OCI-LY1 (cell line): ENCODE data around the gene CIPC.

Source experiments
- H2AFZ ChIP-seq: fragments of 200-600 bp; sonication (generic), shearing (Covaris generic); 2 replicates; pipeline ENCODE4 v1.6.0; 2014; ENCODE audit warnings: antibody characterized with exemption, mild to moderate bottlenecking, low read length
- H3F3A ChIP-seq: fragments of 200-600 bp; sonication (generic), shearing (Covaris generic); 2 replicates; pipeline ENCODE4 v1.6.0; 2014; ENCODE audit warnings: mild to moderate bottlenecking, antibody characterized with exemption, low read length, moderate library complexity; ENCODE audit not compliant: insufficient read depth
- H3K27ac ChIP-seq: fragments of 200-600 bp; sonication (generic); 2 replicates; pipeline ENCODE4 v1.5.1; 2014; ENCODE audit warnings: low read length, mixed run types, mild to moderate bottlenecking, low read depth; ENCODE audit not compliant: poor library complexity, severe bottlenecking
- H3K27me3 ChIP-seq: fragments of 200-600 bp; sonication (generic); 2 replicates; pipeline ENCODE4 v1.6.0; 2014; ENCODE audit warnings: antibody characterized with exemption, mild to moderate bottlenecking, low read length, moderate library complexity; ENCODE audit not compliant: insufficient read depth
- H3K36me3 ChIP-seq: fragments of 200-600 bp; sonication (generic); 2 replicates; pipeline ENCODE4 v1.6.1; 2014; ENCODE audit warnings: mild to moderate bottlenecking, antibody characterized with exemption, low read length, moderate library complexity, mixed read lengths; ENCODE audit not compliant: insufficient read depth
- H3K4me1 ChIP-seq: fragments of 200-600 bp; sonication (generic); 2 replicates; pipeline ENCODE4 v1.5.1; 2014; ENCODE audit warnings: mild to moderate bottlenecking, low read length, moderate library complexity; ENCODE audit not compliant: insufficient read depth, severe bottlenecking
- H3K4me2 ChIP-seq: fragments of 200-600 bp; sonication (generic), shearing (Covaris generic); 2 replicates; pipeline ENCODE4 v1.6.1; 2014; ENCODE audit warnings: low read length
- H3K4me3 ChIP-seq: fragments of 200-600 bp; sonication (generic); 2 replicates; pipeline ENCODE4 v1.5.1; 2014; ENCODE audit warnings: low read length, low read depth, mild to moderate bottlenecking, mixed read lengths; ENCODE audit not compliant: poor library complexity, severe bottlenecking
- H3K79me2 ChIP-seq: fragments of 200-600 bp; shearing (Covaris generic); 2 replicates; pipeline ENCODE4 v1.6.1; 2016; ENCODE audit warnings: mixed run types, low read length, mixed read lengths; ENCODE audit not compliant: insufficient read depth
- H3K9ac ChIP-seq: fragments of 200-600 bp; sonication (generic), shearing (Covaris generic); 2 replicates; pipeline ENCODE4 v1.6.1; 2014; ENCODE audit warnings: mild to moderate bottlenecking, low read length, mixed read lengths
- H3K9me2 ChIP-seq: fragments of 200-600 bp; sonication (generic), shearing (Covaris generic); 2 replicates; pipeline ENCODE4 v1.6.1; 2014; ENCODE audit warnings: low read depth, mild to moderate bottlenecking, low read length, mixed read lengths
- H3K9me3 ChIP-seq: fragments of 200-600 bp; shearing (Covaris generic); 2 replicates; pipeline ENCODE4 v1.6.1; 2014; ENCODE audit warnings: low read length, mixed read lengths
- H4K20me1 ChIP-seq: fragments of 200-600 bp; sonication (generic), shearing (Covaris generic); 2 replicates; pipeline ENCODE4 v1.6.0; 2016; ENCODE audit warnings: mild to moderate bottlenecking, low read length; ENCODE audit not compliant: insufficient read depth
- EZH2 ChIP-seq: fragments of 200-600 bp; sonication (generic), shearing (Covaris generic); IDR thresholded peaks from 2 replicates; pipeline ENCODE4 v1.8.0; 2017; ENCODE audit warnings: borderline replicate concordance, mixed run types, mild to moderate bottlenecking, antibody characterized with exemption, low read length, moderate library complexity, mixed read lengths
- TF ChIP-seq, protein P1 (sequence below): fragments of 200-600 bp; sonication (generic), shearing (Covaris generic); IDR thresholded peaks from 2 replicates; pipeline ENCODE4 v1.5.1; 2017; ENCODE audit warnings: mild to moderate bottlenecking, antibody characterized with exemption, low read length, moderate library complexity, mixed read lengths

Gene CIPC

DNA sequence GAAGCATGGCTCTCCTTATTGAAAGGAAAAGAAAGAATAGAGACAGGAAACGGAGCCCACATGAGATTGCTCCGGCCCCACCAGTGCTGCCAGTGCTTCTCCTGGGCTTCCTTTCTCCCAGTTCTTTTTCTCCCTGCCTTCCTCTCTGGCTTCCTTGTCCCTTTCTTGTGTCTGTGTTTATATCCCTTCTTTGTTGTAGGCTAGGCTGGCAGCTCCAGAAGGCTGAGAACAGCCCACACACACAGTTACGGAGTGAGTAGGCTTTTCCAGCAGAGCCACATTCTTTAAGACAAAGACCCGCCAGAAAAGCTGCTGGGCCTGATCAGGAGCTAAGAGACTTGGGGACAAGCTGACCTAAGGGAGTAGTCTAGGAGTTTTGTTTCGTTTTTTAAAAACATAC lies 13.0 kb downstream of the CIPC start:
- Histone ChIP-seq H3K27ac (no peak overlapping the region), H3K79me2 (no peaks in the 10 kb centered on the region), H3K9me2 (no peaks in the 10 kb centered on the region), H3K36me3 (peaks cover 93% of the 10 kb centered on the region), H3K4me1 (peaks cover 8% of the 10 kb centered on the region), H3K4me2 (no peak overlapping the region), H3K9me3 (no peaks in the 10 kb centered on the region), H4K20me1 (no peaks in the 10 kb centered on the region), H3F3A (no peaks in the 10 kb centered on the region), H3K27me3 (no peaks in the 10 kb centered on the region), H3K4me3 (no peak overlapping the region), H3K9ac (no peak overlapping the region), H2AFZ (no peak overlapping the region)
- TF ChIP-seq, protein P1, sequence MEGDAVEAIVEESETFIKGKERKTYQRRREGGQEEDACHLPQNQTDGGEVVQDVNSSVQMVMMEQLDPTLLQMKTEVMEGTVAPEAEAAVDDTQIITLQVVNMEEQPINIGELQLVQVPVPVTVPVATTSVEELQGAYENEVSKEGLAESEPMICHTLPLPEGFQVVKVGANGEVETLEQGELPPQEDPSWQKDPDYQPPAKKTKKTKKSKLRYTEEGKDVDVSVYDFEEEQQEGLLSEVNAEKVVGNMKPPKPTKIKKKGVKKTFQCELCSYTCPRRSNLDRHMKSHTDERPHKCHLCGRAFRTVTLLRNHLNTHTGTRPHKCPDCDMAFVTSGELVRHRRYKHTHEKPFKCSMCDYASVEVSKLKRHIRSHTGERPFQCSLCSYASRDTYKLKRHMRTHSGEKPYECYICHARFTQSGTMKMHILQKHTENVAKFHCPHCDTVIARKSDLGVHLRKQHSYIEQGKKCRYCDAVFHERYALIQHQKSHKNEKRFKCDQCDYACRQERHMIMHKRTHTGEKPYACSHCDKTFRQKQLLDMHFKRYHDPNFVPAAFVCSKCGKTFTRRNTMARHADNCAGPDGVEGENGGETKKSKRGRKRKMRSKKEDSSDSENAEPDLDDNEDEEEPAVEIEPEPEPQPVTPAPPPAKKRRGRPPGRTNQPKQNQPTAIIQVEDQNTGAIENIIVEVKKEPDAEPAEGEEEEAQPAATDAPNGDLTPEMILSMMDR: no peak
- TF ChIP-seq EZH2: no peak

DNA sequence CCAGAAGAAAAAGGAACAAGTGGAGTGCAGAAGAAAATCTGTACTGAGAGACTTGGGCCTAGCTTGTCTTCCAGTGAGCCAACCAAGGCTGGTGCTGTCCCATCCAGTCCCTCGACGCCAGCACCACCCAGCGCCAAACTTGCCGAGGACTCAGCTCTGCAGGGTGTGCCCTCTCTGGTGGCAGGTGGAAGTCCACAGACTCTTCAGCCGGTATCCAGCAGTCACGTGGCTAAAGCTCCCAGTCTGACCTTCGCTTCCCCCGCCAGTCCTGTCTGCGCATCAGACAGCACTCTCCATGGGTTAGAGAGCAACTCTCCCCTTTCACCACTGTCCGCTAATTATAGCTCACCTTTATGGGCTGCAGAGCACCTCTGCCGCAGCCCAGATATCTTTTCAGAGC lies 15.6 kb downstream of the CIPC start:
- H2AFZ ChIP-seq: no peak overlapping the region
- TF ChIP-seq, protein P1: no peak
- TF ChIP-seq EZH2: no peak
- H3K4me1 ChIP-seq: peaks cover 14% of the 10 kb centered on the region
- H3K9me3 ChIP-seq: no peaks in the 10 kb centered on the region
- H3K36me3 ChIP-seq: peaks cover 80% of the 10 kb centered on the region
- no peak overlapping the region for H3K27ac ChIP-seq
- no peak overlapping the region for H3K4me3 ChIP-seq
- no peak overlapping the region for H3K9ac ChIP-seq
- H3F3A ChIP-seq: no peaks in the 10 kb centered on the region
- H4K20me1 ChIP-seq: no peaks in the 10 kb centered on the region
- H3K27me3 ChIP-seq: no peaks in the 10 kb centered on the region
- no peaks in the 10 kb centered on the region for H3K79me2 ChIP-seq
- H3K9me2 ChIP-seq: no peaks in the 10 kb centered on the region
- H3K4me2 ChIP-seq: no peak overlapping the region

DNA sequence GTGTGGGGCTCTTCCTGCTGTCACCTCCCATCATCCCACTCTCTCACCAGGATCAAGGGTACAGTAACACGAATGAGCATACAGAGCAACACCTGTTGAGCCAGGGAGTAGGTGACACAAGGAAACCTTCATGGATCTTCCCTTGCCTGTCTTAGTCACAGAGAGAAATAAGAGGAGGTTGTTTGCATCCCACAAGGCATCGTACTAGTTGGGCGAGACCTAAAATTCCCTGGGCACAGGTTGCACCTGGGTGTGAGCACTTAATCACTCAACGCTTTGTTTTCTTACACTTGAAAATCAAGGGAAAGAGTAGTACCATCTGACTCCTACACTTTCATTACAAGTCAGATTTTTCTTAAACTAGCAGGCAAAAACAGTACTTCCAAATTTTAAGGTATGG lies 16.6 kb downstream of the CIPC start:
- Histone ChIP-seq H3K27ac (no peak overlapping the region), H3K27me3 (no peaks in the 10 kb centered on the region), H3K4me2 (no peak overlapping the region), H3K79me2 (no peaks in the 10 kb centered on the region), H3K9me2 (no peaks in the 10 kb centered on the region), H3K36me3 (peaks cover 70% of the 10 kb centered on the region), H3K9me3 (no peaks in the 10 kb centered on the region), H3F3A (no peaks in the 10 kb centered on the region), H4K20me1 (no peaks in the 10 kb centered on the region), H3K9ac (no peak overlapping the region), H2AFZ (no peak overlapping the region), H3K4me1 (peaks cover 24% of the 10 kb centered on the region), H3K4me3 (no peak overlapping the region)
- TF ChIP-seq, protein P1: no peak
- TF ChIP-seq EZH2: no peak
